Loucy (cell line): ENCODE measurements around the gene SCNN1B.

ENCODE experiments used
- H2AFZ ChIP-seq: fragments of 200-600 bp; sonication (generic); 2 replicates; pipeline ENCODE4 v1.6.0; 2016; ENCODE audit warnings: antibody characterized with exemption, mild to moderate bottlenecking, low read length, moderate library complexity
- H3F3A ChIP-seq: fragments of 200-600 bp; 2 replicates; pipeline ENCODE4 v1.6.0; 2016; ENCODE audit warnings: antibody characterized with exemption, low read depth, mild to moderate bottlenecking
- H3K27me3 ChIP-seq: fragments of 200-600 bp; sonication (generic); 2 replicates; pipeline ENCODE4 v1.6.1; 2014; ENCODE audit warnings: low read length, mild to moderate bottlenecking; ENCODE audit not compliant: insufficient read depth, poor library complexity, severe bottlenecking
- H3K36me3 ChIP-seq: fragments of 200-600 bp; sonication (generic); 2 replicates; pipeline ENCODE4 v1.6.1; 2016; ENCODE audit warnings: low read length; ENCODE audit not compliant: insufficient read depth
- H3K4me1 ChIP-seq: fragments of 200-600 bp; sonication (generic); 2 replicates; pipeline ENCODE4 v1.5.1; 2014; ENCODE audit warnings: low read length, mild to moderate bottlenecking; ENCODE audit not compliant: insufficient read depth, poor library complexity, severe bottlenecking
- H3K4me2 ChIP-seq: fragments of 200-600 bp; sonication (generic); 2 replicates; pipeline ENCODE4 v1.6.0; 2014; ENCODE audit warnings: antibody characterized with exemption, low read length, low read depth, mild to moderate bottlenecking; ENCODE audit not compliant: poor library complexity, severe bottlenecking
- H3K4me3 ChIP-seq: fragments of 200-600 bp; sonication (generic); 2 replicates; pipeline ENCODE4 v1.5.1; 2014; ENCODE audit warnings: low read length, mild to moderate bottlenecking, mixed read lengths; ENCODE audit not compliant: poor library complexity, severe bottlenecking
- H3K79me2 ChIP-seq: fragments of 200-600 bp; sonication (generic); 2 replicates; pipeline ENCODE4 v1.6.1; 2014; ENCODE audit warnings: low read length; ENCODE audit not compliant: insufficient read depth
- H3K9ac ChIP-seq: fragments of 200-600 bp; sonication (generic); 2 replicates; pipeline ENCODE4 v1.6.0; 2014; ENCODE audit warnings: mild to moderate bottlenecking, low read depth, low read length, moderate library complexity; ENCODE audit not compliant: poor library complexity, severe bottlenecking
- H3K9me2 ChIP-seq: fragments of 200-600 bp; sonication (generic); replicated peaks from 2 replicates; pipeline ENCODE4 v1.6.1; 2016; ENCODE audit warnings: low read depth, low read length, mixed read lengths
- H3K9me3 ChIP-seq: fragments of 200-600 bp; sonication (generic); 2 replicates; pipeline ENCODE4 v1.6.1; 2014; ENCODE audit warnings: mild to moderate bottlenecking, antibody characterized with exemption, low read length, low read depth; ENCODE audit not compliant: insufficient read depth
- H4K20me1 ChIP-seq: fragments of 200-600 bp; sonication (generic); 2 replicates; pipeline ENCODE4 v1.6.0; 2014; ENCODE audit warnings: antibody characterized with exemption, low read length, mild to moderate bottlenecking; ENCODE audit not compliant: insufficient read depth, poor library complexity, severe bottlenecking
- CTCF ChIP-seq: fragments of 200-600 bp; sonication (generic); conservative IDR thresholded peaks from 2 replicates; pipeline ENCODE4 v1.5.1; 2014; ENCODE audit warnings: mild to moderate bottlenecking, antibody characterized with exemption, low read length
- EZH2phosphoT487 ChIP-seq: fragments of 200-600 bp; IDR thresholded peaks from 2 replicates; pipeline ENCODE4 v1.6.1; 2018; ENCODE audit warnings: antibody characterized with exemption, mild to moderate bottlenecking, moderate library complexity, borderline replicate concordance

The SCNN1B gene

GRCh38 chr16:23288209-23288608 is 13.9 kb upstream of the SCNN1B start:
- H3K4me1 ChIP-seq, result no peaks in the 10 kb centered on the region
- H3K4me3 ChIP-seq, result no peak overlapping the region
- H2AFZ ChIP-seq, result no peak overlapping the region
- no peaks in the 10 kb centered on the region for H3K27me3 ChIP-seq
- H3K4me2 ChIP-seq, result no peak overlapping the region
- no peaks in the 10 kb centered on the region for H3K36me3 ChIP-seq
- H3K79me2 ChIP-seq, result no peaks in the 10 kb centered on the region
- no peak for TF ChIP-seq EZH2phosphoT487
- TF ChIP-seq CTCF, result no peak
- H3K9me3 ChIP-seq, result no peaks in the 10 kb centered on the region
- no peak overlapping the region for H3K9ac ChIP-seq
- H3K9me2 ChIP-seq, result no peaks in the 10 kb centered on the region
- no peaks in the 10 kb centered on the region for H4K20me1 ChIP-seq
- no peaks in the 10 kb centered on the region for H3F3A ChIP-seq

DNA sequence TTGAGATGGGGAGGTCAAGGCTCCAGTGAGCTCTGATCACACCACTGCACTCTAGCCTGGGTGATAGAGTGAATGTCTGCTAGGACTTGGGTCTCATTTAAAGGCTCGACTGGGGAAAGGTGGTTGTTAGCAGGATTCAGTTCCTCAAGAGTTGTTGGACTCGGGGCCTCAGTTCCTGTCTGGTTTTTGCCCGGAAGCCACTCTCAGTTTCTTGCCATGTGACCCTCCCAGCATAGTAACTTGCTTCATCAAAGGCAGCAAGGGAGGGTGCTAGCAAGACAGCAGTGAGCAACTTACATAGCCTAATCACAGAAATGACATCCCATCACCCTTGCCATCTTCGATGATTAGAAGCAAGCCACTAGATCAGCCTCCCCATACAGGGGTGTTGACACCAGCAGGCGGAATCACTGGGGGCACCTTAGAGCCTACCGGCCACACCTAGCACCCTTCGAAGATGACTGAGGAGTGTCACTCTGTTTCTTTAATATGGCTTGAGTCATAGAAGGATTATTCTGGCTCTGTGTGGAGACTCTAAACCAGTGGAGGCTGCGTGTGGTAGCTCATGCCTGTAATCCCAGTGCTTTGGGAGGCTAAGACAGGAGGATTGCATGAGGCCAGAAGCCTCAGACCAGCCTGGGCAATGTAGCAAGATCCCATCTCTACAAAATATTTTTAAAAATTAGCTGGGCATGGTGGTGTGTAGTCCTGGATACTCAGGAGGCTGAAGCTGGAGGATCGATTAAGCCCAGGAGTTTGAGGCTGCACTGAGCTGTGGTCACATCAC is 13.2 kb upstream of the SCNN1B start:
- peak overlapping the region; percentile 35; the same call in 1 of the 2 replicates for H2AFZ ChIP-seq
- H3K9me3 ChIP-seq, result no peaks in the 10 kb centered on the region
- H3K36me3 ChIP-seq, result no peaks in the 10 kb centered on the region
- no peak overlapping the region for H3K4me2 ChIP-seq
- no peaks in the 10 kb centered on the region for H3K9me2 ChIP-seq
- no peaks in the 10 kb centered on the region for H3K4me1 ChIP-seq
- no peak overlapping the region for H3K4me3 ChIP-seq
- no peak overlapping the region for H3K9ac ChIP-seq
- no peaks in the 10 kb centered on the region for H3F3A ChIP-seq
- no peaks in the 10 kb centered on the region for H3K79me2 ChIP-seq
- H3K27me3 ChIP-seq, result no peaks in the 10 kb centered on the region
- no peaks in the 10 kb centered on the region for H4K20me1 ChIP-seq
- no peak for TF ChIP-seq EZH2phosphoT487
- TF ChIP-seq CTCF, result no peak

DNA sequence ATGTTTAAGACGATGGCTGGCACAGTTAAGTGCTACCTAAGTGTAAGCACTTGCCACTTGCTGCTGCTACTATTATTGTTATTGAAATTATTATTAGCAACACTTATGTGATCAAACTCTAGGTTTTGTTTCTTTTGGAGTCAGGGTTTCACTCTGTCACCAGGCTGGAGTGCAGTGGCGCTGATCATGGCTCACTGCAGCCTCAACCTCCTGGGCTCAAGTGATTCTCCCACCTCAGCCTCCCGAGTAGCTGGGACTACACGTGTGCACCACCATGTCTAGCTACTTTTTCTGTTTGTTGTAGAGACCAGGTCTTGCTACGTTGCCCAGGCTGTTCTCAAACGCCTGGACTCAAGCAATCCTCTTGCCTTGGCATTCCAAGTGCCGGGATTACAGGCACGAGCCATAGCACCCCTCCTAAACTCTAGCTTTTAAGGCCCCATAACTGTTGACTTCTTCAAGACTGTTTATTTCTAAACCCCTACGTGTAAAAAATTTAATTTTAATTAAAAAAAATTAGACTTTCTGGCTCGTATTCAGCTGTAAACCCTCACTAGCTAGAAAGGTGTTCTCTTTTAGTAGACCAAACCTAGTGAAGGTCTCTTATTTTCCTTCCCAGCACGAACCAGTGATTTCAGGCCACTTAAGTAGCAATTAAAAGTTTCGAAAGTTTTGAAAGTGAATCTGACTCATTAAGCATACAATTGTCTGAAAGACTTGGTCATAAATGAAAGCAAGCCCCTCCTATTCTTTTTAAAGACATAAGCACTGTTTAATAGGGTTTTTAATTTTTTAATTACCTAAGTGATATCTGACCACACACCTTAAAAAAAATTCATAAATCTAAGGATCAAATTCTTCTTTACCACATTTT is 11.7 kb upstream of the SCNN1B start:
- TF ChIP-seq CTCF (no peak), EZH2phosphoT487 (no peak)
- Histone ChIP-seq H3K4me3 (no peak overlapping the region), H3K9me2 (no peaks in the 10 kb centered on the region), H3K79me2 (no peaks in the 10 kb centered on the region), H2AFZ (no peak overlapping the region), H3K9me3 (no peaks in the 10 kb centered on the region), H4K20me1 (no peaks in the 10 kb centered on the region), H3K27me3 (no peaks in the 10 kb centered on the region), H3K4me2 (no peak overlapping the region), H3K4me1 (no peaks in the 10 kb centered on the region), H3K9ac (no peak overlapping the region), H3F3A (no peaks in the 10 kb centered on the region), H3K36me3 (no peaks in the 10 kb centered on the region)
